HEK293T (cell line): ENCODE results near the gene COQ3.

ENCODE experiments used
- CTCF ChIA-PET: fragments of 350-600 bp; formaldehyde crosslinking; extraction: SDS; loops from one replicate; lab custom pipeline; 2021; ENCODE audit warnings: antibody characterized with exemption, inconsistent platforms; lab: Yijun Ruan, JAX
- POLR2A ChIA-PET: fragments of 350-600 bp; formaldehyde crosslinking; extraction: SDS; loops from one replicate; lab custom pipeline; 2020; ENCODE audit warnings: antibody characterized with exemption, inconsistent platforms; lab: Yijun Ruan, JAX
- DNase-seq: peaks from one replicate; pipeline ENCODE4 v3.0.0; 2012; ENCODE audit warnings: mixed read lengths; ENCODE audit errors: extremely low spot score
- ARNT ChIP-seq: fragments of 450-650 bp; IDR thresholded peaks from 2 replicates; pipeline ENCODE4 v1.6.1; 2017; ENCODE audit warnings: mild to moderate bottlenecking
- BHLHE40 ChIP-seq: fragments of 450-650 bp; IDR thresholded peaks from 2 replicates; pipeline ENCODE4 v1.6.1; 2016; ENCODE audit warnings: mild to moderate bottlenecking, moderate library complexity, borderline replicate concordance
- CTBP1 ChIP-seq: fragments of 450-650 bp; IDR thresholded peaks from 2 replicates; pipeline ENCODE4 v1.6.1; 2016; ENCODE audit warnings: borderline replicate concordance
- ELF4 ChIP-seq: fragments of 450-650 bp; IDR thresholded peaks from 2 replicates; pipeline ENCODE4 v1.6.1; 2017; ENCODE audit warnings: antibody characterized with exemption
- FOXA1 ChIP-seq: fragments of 450-650 bp; IDR thresholded peaks from 2 replicates; pipeline ENCODE4 v1.6.1; 2016; ENCODE audit warnings: mild to moderate bottlenecking
- FOXK2 ChIP-seq: fragments of 450-650 bp; IDR thresholded peaks from 2 replicates; pipeline ENCODE4 v1.6.1; 2016; ENCODE audit warnings: mild to moderate bottlenecking
- FOXM1 ChIP-seq: fragments of 450-650 bp; IDR thresholded peaks from 2 replicates; pipeline ENCODE4 v1.6.1; 2017; ENCODE audit warnings: mild to moderate bottlenecking, borderline replicate concordance
- HDGF ChIP-seq: fragments of 450-650 bp; IDR thresholded peaks from 2 replicates; pipeline ENCODE4 v1.6.1; 2017; ENCODE audit warnings: antibody characterized with exemption, borderline replicate concordance
- L3MBTL2 ChIP-seq: fragments of 450-650 bp; conservative IDR thresholded peaks from 2 replicates; pipeline ENCODE4 v1.6.1; 2016; ENCODE audit warnings: mild to moderate bottlenecking
- LEF1 ChIP-seq: fragments of 450-650 bp; IDR thresholded peaks from 2 replicates; pipeline ENCODE4 v1.6.1; 2017; ENCODE audit warnings: mild to moderate bottlenecking, borderline replicate concordance
- NFRKB ChIP-seq: fragments of 450-650 bp; IDR thresholded peaks from 2 replicates; pipeline ENCODE4 v1.6.1; 2016; ENCODE audit warnings: mild to moderate bottlenecking, moderate library complexity
- PKNOX1 ChIP-seq: fragments of 450-650 bp; IDR thresholded peaks from 2 replicates; pipeline ENCODE4 v1.6.1; 2016
- SP1 ChIP-seq: fragments of 450-650 bp; IDR thresholded peaks from 2 replicates; pipeline ENCODE4 v1.6.1; 2017
- SUZ12 ChIP-seq: fragments of 450-650 bp; IDR thresholded peaks from 2 replicates; pipeline ENCODE4 v1.6.1; 2016; ENCODE audit warnings: mild to moderate bottlenecking
- TARDBP ChIP-seq: fragments of 450-650 bp; IDR thresholded peaks from 2 replicates; pipeline ENCODE4 v1.6.1; 2016
- ZNF384 ChIP-seq: fragments of 450-650 bp; IDR thresholded peaks from 2 replicates; pipeline ENCODE4 v1.6.1; 2016

Gene COQ3

GRCh38 chr6:99359800-99360199 is 34.2 kb downstream of the COQ3 start:
- ChIA-PET CTCF (no interaction called here), POLR2A (interaction anchor here (1.6 kb wide), 1 partner anchor 34 kb away, joined by 10 read pairs; the partner anchor contains the start of gene COQ3)
- TF ChIP-seq LEF1 = no peak
- no peak for TF ChIP-seq HDGF
- no peak for TF ChIP-seq TARDBP
- no peak for TF ChIP-seq BHLHE40
- no peak for TF ChIP-seq CTBP1
- TF ChIP-seq ZNF384 = no peak
- no peak for TF ChIP-seq FOXM1
- no peak for TF ChIP-seq L3MBTL2
- no peak for TF ChIP-seq SP1
- no peak for TF ChIP-seq NFRKB
- TF ChIP-seq FOXA1 = no peak
- no peak for TF ChIP-seq ELF4
- no peak for TF ChIP-seq SUZ12
- TF ChIP-seq PKNOX1 = no peak
- TF ChIP-seq ARNT = no peak
- no peak for TF ChIP-seq FOXK2
- no peak for DNase-seq

GRCh38 chr6:99356641-99357040 is 37.4 kb downstream of the COQ3 start:
- no peak for DNase-seq
- ChIA-PET POLR2A (no interaction called here), CTCF (no interaction called here)
- TF ChIP-seq SUZ12 (no peak), LEF1 (no peak), FOXM1 (no peak), SP1 (no peak), ZNF384 (no peak), HDGF (no peak), CTBP1 (no peak), FOXA1 (no peak), L3MBTL2 (no peak), BHLHE40 (no peak), PKNOX1 (no peak), FOXK2 (no peak), TARDBP (no peak), ARNT (no peak), ELF4 (no peak)

- ChIA-PET CTCF (no interaction called here), POLR2A (no interaction called here)
- no peak for TF ChIP-seq FOXK2
- DNase-seq = no peak
Observed at GRCh38 chr6:99354983-99355382, 39.0 kb downstream of the COQ3 start.

- POLR2A ChIA-PET = interaction anchor here (2.6 kb wide), 1 partner anchor 41 kb away, joined by 11 read pairs; the partner anchor contains the start of gene COQ3
- TF ChIP-seq NFRKB = no peak
- no peak for TF ChIP-seq CTBP1
- no peak for TF ChIP-seq HDGF
- TF ChIP-seq FOXM1 = no peak
- TF ChIP-seq SUZ12 = no peak
- no peak for TF ChIP-seq ELF4
- TF ChIP-seq TARDBP = no peak
- TF ChIP-seq FOXK2 = no peak
- TF ChIP-seq LEF1 = no peak
- no peak for TF ChIP-seq PKNOX1
- CTCF ChIA-PET = interaction anchor here (0.5 to 1.6 kb wide), 2 partner anchors 23 to 606 kb away, joined by 4 to 5 read pairs; no protein-coding TSS in a partner anchor
- DNase-seq = no peak
Observed at GRCh38 chr6:99353126-99353525, 40.9 kb downstream of the COQ3 start.

- TF ChIP-seq PKNOX1 (no peak), ELF4 (no peak), FOXK2 (no peak), SUZ12 (no peak), L3MBTL2 (no peak), ZNF384 (no peak), FOXA1 (no peak), HDGF (no peak), TARDBP (no peak), FOXM1 (no peak), NFRKB (no peak), LEF1 (no peak), BHLHE40 (no peak), ARNT (no peak), CTBP1 (no peak), SP1 (no peak)
- no peak for DNase-seq
- ChIA-PET POLR2A (interaction anchor here (1.0 to 4.6 kb wide), 2 partner anchors 10 to 44 kb away, joined by 4 to 41 read pairs; partner anchors contain the start of gene COQ3), CTCF (no interaction called here)
Observed at GRCh38 chr6:99350573-99350972, 43.4 kb downstream of the COQ3 start.
